Measurements from ENCODE around the gene ZNF550.
"Not testable (repeated sequence)": the region's sequence is repeated elsewhere in the genome, so short reads cannot be mapped to it uniquely, and the experiment has no call there.

Gene ZNF550

DNA sequence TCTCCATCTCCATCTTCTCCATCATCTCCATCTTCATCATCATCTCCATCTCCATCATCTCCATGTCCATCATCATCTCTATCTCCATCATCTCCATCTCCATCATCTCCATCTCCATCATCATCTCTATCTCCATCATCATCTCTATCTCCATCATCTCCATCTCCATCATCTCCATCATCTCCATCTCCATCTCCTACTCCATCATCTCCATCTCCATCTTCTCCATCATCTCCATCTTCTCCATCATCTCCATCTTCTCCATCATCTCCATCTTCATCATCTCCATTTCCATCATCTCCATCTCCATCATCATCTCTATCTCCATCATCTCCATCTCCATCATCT lies 60.4 kb downstream of the ZNF550 start:
- H3K27me3 Mint-ChIP-seq, DNase-seq: not testable (repeated sequence)
- Mint-ChIP-seq H3K9me3 (peaks cover 65% of the 10 kb centered on the region), H3K36me3 (ENCODE audit: low read depth) (peaks cover 74% of the 10 kb centered on the region), H3K27ac (peak overlapping the region; percentile 82), H3K4me1 (ENCODE audit: low read depth) (peaks cover 26% of the 10 kb centered on the region), H3K4me3 (peak overlapping the region; percentile 83)

DNA sequence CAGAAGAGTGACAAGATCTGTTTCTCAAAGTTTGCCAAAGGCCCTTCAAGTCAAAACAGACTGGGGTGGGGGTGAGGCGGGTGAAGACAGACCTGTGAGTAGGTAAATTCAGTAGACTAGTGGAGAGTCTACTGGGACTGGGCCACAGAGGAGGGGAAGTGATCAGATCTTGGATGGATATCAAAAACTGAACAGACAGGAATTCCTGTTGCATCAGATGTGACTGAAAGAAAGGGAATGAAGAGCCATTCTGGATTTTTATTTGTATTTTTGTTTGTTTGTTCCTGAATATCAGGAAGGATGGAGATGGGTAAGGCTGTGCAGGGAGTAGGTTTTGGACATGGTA lies 71.4 kb downstream of the ZNF550 start:
- Mint-ChIP-seq H3K27ac (peak overlapping the region; percentile 39), H3K9me3 (peaks cover 53% of the 10 kb centered on the region), H3K4me3 (peak overlapping the region; percentile 79), H3K36me3 (ENCODE audit: low read depth) (peaks cover 53% of the 10 kb centered on the region), H3K4me1 (ENCODE audit: low read depth) (peaks cover 11% of the 10 kb centered on the region)
- not testable (repeated sequence) for H3K27me3 Mint-ChIP-seq, DNase-seq

- H3K36me3 Mint-ChIP-seq (ENCODE audit: low read depth): peaks cover 47% of the 10 kb centered on the region
- H3K27me3 Mint-ChIP-seq: not testable (repeated sequence)
- peak within 1 kb of the TSS; percentile 63 for H3K27ac Mint-ChIP-seq
- DNase-seq: peak; percentile 95
- peaks cover 48% of the 10 kb centered on the region for H3K9me3 Mint-ChIP-seq
- peak within 1 kb of the TSS; percentile 79 for H3K4me3 Mint-ChIP-seq
- peaks cover 11% of the 10 kb centered on the region for H3K4me1 Mint-ChIP-seq (ENCODE audit: low read depth)
Observed at GRCh38 chr19:57487477-57488298, 72.0 kb downstream of the ZNF550 start, which contains the start of gene ZNF419. TSS of gene ZNF419 (plus strand) at chr19:57487750. CDS start at chr19:57487951, 201 bp downstream.

Measured in activated T-cell treated with anti-CD3 and anti-CD28 coated beads, Interleukin-2, amount 50 U/mL, for 24 hours (primary cell).